ENCODE results near the gene CRACR2A.

DNA sequence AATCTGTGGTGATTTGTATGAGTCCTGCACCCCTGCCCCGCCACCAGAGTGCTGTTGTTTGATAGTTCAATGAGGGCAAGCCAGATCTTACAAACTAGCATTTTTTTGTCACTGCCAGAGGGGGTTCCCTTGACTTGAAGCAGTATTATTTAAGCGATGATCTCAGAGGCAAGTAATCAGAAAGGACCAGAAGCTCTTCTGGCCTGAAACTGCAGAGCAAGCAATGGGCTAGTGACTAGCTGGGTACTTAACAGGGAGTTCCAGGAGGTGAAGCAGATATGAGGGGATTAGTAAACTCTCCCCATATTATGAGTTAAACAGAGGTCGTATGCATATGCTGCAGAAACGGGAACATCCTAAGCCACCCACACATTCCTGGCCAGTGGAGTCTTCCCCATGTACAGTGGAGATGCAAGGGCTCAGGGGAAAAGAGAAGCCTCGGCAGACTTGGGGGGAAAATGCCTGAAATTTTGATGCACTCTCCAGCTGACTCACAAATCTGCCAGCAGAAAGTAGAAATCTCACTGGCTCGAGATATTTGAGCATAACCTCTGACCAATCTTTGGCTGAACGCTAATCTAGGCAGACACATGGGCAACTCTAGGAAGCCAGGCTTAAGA, 8.3 kb upstream of the CRACR2A start:
- TF ChIP-seq, protein P1, sequence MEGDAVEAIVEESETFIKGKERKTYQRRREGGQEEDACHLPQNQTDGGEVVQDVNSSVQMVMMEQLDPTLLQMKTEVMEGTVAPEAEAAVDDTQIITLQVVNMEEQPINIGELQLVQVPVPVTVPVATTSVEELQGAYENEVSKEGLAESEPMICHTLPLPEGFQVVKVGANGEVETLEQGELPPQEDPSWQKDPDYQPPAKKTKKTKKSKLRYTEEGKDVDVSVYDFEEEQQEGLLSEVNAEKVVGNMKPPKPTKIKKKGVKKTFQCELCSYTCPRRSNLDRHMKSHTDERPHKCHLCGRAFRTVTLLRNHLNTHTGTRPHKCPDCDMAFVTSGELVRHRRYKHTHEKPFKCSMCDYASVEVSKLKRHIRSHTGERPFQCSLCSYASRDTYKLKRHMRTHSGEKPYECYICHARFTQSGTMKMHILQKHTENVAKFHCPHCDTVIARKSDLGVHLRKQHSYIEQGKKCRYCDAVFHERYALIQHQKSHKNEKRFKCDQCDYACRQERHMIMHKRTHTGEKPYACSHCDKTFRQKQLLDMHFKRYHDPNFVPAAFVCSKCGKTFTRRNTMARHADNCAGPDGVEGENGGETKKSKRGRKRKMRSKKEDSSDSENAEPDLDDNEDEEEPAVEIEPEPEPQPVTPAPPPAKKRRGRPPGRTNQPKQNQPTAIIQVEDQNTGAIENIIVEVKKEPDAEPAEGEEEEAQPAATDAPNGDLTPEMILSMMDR (IDR thresholded peaks at IDR 0.05; ENCODE audit: low read length), result no peak
- TF ChIP-seq EZH2phosphoT487 (IDR thresholded peaks at IDR 0.05; ENCODE audit: low read length) (no peak), EZH2 (optimal IDR thresholded peaks at IDR 0.05; ENCODE audit: low read depth, low read length) (no peak)

Measured in MM.1S (cell line).